HFFc6 (cell line): ENCODE measurements around the gene LNPK. TPM values are rescaled to one million over a fixed set of nuclear protein-coding genes. Genes with fewer than 3 reads are reported as not detected.
A peak's percentile ranks its signal among the peaks of the same experiment; 100 is the strongest.

Source experiments
- DNase-seq: peaks from one replicate; pipeline ENCODE4 v3.0.0-alpha.2; 2018
- H3K27ac Mint-ChIP-seq: 2 replicates; pipeline ENCODE4 v1.8.0; 2020; ENCODE audit warnings: mild to moderate bottlenecking, mixed read lengths
- H3K27me3 Mint-ChIP-seq: 2 replicates; pipeline ENCODE4 v1.8.0; 2021; ENCODE audit warnings: mild to moderate bottlenecking, moderate library complexity, mixed read lengths; ENCODE audit not compliant: insufficient read depth
- H3K36me3 Mint-ChIP-seq: 2 replicates; pipeline ENCODE4 v1.8.0; 2021; ENCODE audit warnings: low read depth, mixed read lengths
- H3K4me1 Mint-ChIP-seq: 2 replicates; pipeline ENCODE4 v1.8.0; 2020; ENCODE audit warnings: low read depth, mixed read lengths
- H3K4me3 Mint-ChIP-seq: 2 replicates; pipeline ENCODE4 v1.8.0; 2020; ENCODE audit warnings: mild to moderate bottlenecking, moderate library complexity, mixed read lengths
- H3K9me3 Mint-ChIP-seq: 2 replicates; pipeline ENCODE4 v1.8.0; 2020; ENCODE audit warnings: mild to moderate bottlenecking, mixed read lengths
- CTCF ChIP-seq: fragments of 200-600 bp; sonication (generic); IDR thresholded peaks from 2 replicates; pipeline ENCODE4 v1.5.0; 2021; ENCODE audit warnings: antibody characterized with exemption, mild to moderate bottlenecking
- long read RNA-seq: library from polyadenylated mRNA; unstranded; transcript quantifications from one replicate; pipeline ENCODE4 v2.0.0, GENCODE V29; 2019
- total RNA-seq, 6 experiments: library from RNA; stranded (reverse); fragmentation: NEBNext Ultra II Directional; extraction: Animal tissue kit (Norgen Biotek cat#: 25700); gene quantifications; 2 replicates in 1 of 6; 3 replicates in 5 of 6; pipeline ENCODE4 v1.2.3, GENCODE V29; 2021

LNPK gene
- 10 to 100 TPM; 54.9 to 78.3 (median 61.3) TPM for total RNA-seq
- long read RNA-seq, full-length matches to known transcripts = 36 of 77 reads
- long read RNA-seq, partial matches to known transcripts = 7 of 77 reads
- long read RNA-seq, other reads (novel, unspliced or antisense) = 34 of 77 reads

- Mint-ChIP-seq H3K9me3 (no peaks in the 10 kb centered on the region), H3K4me1 (peaks cover 19% of the 10 kb centered on the region), H3K27ac (peak within 1 kb of the TSS; percentile 82), H3K27me3 (no peaks in the 10 kb centered on the region), H3K36me3 (no peaks in the 10 kb centered on the region), H3K4me3 (peak within 1 kb of the TSS; percentile 94)
- TF ChIP-seq CTCF = no peak; the same call in 1 of the 2 replicates
- peak; percentile 81 for DNase-seq
These were observed at the start of gene LNPK for GRCh38 chr2:176001916-176002687. LNPK (minus strand) TSS chr2:176002267; CDS start chr2:175995584, 6,683 bp downstream.

- no peak for DNase-seq
- Mint-ChIP-seq H3K9me3 (no peaks in the 10 kb centered on the region), H3K27ac (no peak overlapping the region), H3K36me3 (no peaks in the 10 kb centered on the region), H3K4me3 (no peak overlapping the region), H3K27me3 (peaks cover 5% of the 10 kb centered on the region; the same call in 1 of the 2 replicates), H3K4me1 (no peaks in the 10 kb centered on the region)
- no peak for TF ChIP-seq CTCF
These were observed 37.3 kb upstream of the LNPK start for GRCh38 chr2:176039375-176039774.

- Mint-ChIP-seq H3K9me3 (no peaks in the 10 kb centered on the region), H3K4me1 (no peaks in the 10 kb centered on the region), H3K27me3 (peaks cover 3% of the 10 kb centered on the region; the same call in 1 of the 2 replicates), H3K4me3 (no peak overlapping the region), H3K27ac (no peak overlapping the region), H3K36me3 (no peaks in the 10 kb centered on the region)
- no peak for TF ChIP-seq CTCF
- DNase-seq = no peak
These were observed 36.6 kb upstream of the LNPK start for GRCh38 chr2:176038694-176039093.

- Mint-ChIP-seq H3K36me3 (no peaks in the 10 kb centered on the region), H3K9me3 (no peaks in the 10 kb centered on the region), H3K4me1 (no peaks in the 10 kb centered on the region), H3K4me3 (no peak overlapping the region), H3K27me3 (peaks cover 3% of the 10 kb centered on the region; the same call in 1 of the 2 replicates), H3K27ac (no peak overlapping the region)
- no peak for DNase-seq
- no peak for TF ChIP-seq CTCF
These were observed 33.1 kb upstream of the LNPK start for GRCh38 chr2:176035013-176035691.

- H3K36me3 Mint-ChIP-seq = no peaks in the 10 kb centered on the region
- DNase-seq = no peak
- H3K9me3 Mint-ChIP-seq = no peaks in the 10 kb centered on the region
- no peak overlapping the region for H3K27ac Mint-ChIP-seq
- H3K4me1 Mint-ChIP-seq = peaks cover 6% of the 10 kb centered on the region; the same call in 1 of the 2 replicates
- no peak overlapping the region for H3K4me3 Mint-ChIP-seq
- H3K27me3 Mint-ChIP-seq = peaks cover 17% of the 10 kb centered on the region; the same call in 1 of the 2 replicates
- TF ChIP-seq CTCF = no peak
These were observed 25.7 kb upstream of the LNPK start for GRCh38 chr2:176027806-176028205.
